Stimulated activated CD8-positive, alpha-beta memory T cell treated with anti-CD3 and anti-CD28 coated beads, Interleukin-12 subunit alpha, Interleukin-12 subunit beta, amount 100 ng/mL, for 24 hours (primary cell): ENCODE results near the gene CUX1.

Experiments used
- DNase-seq: peaks from one replicate; pipeline ENCODE4 v3.0.0-alpha.2; 2020; ENCODE audit errors: extremely low read depth

CUX1 gene

DNA sequence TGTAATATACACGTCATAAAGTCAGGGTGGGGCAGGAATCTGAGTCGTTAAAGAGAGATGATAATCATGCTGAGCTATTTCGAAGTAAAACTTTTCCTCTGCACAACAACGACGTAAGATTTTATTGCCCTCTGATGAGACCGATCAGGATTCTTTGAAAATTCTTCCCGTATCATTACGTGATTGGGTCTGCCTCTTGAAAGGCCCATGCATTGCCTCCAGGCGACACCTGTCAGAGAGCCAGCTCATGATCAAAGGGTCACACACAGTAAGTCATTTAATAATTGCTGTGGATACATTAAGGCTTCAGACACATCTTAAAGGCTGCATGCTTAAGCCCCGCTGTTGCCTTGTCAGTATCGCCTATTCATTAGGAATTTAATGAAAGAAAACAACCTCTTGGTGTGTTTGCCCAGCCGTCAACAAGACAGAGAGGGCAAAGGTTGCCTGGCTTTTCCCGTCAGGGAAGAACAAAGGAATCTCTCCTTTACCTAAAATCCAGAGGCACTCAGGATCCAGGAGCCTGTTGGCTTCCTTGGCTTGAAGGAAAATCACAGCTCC is 280.3 kb downstream of the CUX1 start:
- no peak for DNase-seq

DNA sequence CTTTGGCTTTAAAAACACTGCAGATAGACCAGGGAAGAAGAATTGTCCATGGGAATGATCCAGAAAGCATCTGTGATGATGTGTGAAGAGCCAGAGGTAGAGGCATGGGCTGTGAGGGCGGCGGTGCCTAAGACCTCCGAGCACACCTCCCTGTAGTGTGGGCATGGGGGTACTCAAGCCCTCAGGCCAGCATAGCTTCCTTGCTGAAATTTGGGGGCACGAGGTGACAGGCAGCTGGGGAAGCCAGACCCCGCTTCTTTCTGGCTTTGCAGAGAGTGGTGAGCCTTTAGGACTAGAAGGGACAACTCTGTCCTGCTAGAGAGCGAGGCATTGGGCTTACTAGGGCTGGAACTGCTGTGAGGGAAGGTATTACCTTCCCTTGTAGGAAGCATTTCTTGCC is 281.6 kb downstream of the CUX1 start:
- no peak for DNase-seq

DNA sequence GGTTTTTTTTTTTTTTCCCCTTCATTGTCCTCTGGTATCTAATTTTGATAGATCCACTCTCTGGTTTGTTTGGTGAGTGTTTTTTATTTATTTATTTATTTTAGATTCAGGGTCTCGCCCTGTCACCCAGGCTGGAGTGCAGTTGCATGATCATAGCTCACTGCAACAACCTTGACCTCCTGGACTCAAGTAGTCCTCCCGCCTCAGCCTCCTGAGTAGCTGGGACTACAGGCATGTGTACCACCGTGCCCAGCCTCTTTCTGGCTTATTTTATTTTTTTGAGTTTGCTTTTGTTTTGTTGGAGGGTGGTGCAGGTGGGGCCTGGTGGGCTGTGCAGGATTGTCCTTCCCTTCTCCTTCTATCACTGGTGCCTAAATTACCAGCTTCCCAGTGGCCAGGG is 282.0 kb downstream of the CUX1 start:
- no peak for DNase-seq

DNA sequence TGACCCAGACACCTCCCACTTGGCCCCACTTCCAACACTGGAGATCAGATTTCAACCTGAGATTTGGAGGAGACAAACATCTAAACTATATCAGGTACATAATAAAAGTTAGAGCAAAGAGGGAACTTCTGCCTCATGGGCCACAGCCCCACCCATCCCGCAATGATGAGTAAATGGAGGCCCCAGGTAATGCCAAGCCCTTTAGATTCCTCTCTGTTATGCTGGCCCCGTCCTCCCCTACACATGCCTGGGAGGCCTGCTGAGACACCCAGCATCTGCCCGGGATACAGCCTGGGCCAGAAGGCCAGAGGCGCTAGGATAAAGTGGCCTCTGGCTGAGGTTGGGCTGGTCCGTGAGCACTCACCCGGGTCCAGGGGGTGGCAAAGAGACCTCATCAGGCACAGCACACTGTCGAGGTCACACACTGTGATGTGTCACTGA is 283.7 kb downstream of the CUX1 start:
- DNase-seq = no peak

DNA sequence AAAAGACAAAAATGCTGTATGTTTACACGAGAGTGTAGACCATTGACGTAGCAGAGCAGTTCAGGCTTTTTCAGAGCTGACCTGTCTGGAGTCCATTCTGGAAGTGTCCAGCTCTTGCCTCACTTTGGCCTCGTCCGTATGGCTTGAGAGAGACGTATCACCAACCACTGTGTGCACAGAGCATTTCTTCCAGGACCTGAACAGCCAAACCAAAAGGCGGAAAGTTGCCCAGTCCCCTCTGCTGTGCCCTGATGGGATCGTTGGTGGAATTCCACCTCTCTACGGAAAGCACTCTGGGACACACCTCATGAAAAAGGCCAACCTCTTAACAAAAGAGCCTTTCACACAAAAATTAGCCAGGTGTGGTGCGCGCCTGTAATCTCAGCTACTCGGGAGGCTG is 284.5 kb downstream of the CUX1 start:
- DNase-seq = no peak

DNA sequence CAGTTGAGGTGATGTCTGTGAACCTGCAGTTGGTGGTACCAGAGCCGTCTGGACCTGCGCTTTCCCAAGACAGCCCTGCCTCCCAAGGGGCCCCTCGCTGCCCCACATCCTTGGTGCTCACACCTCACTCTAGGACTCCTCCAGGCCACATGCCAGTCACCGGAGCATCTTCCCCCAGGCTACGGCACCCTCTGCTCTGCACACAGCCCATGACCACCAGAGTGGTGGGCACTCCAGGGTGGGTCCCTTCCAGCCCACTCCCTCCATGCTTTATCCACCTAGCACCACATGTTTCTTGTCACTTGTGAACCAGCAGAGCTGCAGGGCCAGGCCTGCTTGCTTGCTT is 285.6 kb downstream of the CUX1 start:
- DNase-seq = no peak

DNA sequence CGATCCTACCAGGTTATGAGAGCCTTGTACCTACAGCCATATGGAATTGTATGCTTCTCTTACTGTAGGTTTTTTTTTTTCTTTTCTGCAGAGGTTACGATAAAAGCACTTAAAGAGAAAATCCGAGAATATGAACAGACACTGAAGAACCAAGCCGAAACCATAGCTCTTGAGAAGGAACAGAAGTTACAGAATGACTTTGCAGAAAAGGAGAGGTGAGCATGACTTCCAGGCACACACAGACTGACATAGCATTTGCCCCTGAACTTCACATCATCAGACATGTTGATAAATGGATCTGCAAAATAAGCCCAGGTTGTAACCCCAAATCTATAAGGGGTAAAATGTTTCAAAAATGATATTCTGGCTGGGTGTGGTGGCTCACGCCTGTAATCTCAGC is 286.8 kb downstream of the CUX1 start:
- DNase-seq = no peak

DNA sequence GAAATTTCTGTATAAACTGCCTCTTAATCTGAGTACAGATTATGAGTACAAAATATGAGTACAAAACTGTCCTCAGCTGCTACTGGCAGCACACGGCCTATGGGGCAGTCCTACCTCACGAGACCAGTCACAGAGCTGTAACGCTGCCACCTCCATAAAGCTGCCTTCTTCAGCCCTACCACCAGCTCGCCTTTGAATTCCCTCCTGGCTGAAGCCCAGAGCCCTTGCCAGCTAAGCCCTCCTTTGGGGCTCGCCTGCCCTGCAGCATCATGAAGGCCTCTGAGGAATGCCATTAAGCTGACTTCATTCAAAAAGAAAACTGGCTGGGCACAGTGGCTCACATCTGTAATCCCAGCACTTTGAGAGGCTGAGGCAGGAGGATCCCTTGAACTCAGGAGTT is 289.2 kb downstream of the CUX1 start:
- no peak for DNase-seq

DNA sequence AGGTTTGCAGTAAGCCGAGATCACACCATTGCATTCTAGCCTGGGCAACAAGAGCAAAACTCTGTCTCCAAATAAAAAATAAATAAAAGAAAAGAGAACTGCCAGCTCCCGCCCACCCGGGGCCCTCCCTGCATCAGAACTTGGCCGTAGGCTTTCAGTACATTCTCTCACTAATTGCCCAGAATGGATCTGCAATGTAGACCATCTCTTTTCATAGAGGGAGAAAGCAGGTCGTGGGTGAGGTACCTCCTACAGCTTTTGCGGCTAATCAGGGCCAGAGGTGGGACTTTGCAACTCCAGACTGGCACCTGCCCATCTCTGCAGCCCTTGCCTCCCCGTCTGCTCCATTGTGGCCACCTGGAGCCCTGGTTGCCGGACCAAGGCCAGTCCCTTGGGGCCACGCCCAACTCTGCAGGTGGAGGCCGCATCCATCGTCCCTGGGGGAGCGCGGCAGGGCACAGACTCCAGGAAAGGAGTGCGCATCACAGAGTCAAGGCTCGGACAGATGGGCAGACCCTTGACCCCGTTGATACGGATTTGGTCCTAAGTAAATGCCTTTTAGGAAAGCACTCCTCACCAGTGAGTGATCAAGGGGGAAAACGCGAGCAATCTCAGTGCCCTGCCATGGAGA is 290.2 kb downstream of the CUX1 start:
- no peak for DNase-seq

DNA sequence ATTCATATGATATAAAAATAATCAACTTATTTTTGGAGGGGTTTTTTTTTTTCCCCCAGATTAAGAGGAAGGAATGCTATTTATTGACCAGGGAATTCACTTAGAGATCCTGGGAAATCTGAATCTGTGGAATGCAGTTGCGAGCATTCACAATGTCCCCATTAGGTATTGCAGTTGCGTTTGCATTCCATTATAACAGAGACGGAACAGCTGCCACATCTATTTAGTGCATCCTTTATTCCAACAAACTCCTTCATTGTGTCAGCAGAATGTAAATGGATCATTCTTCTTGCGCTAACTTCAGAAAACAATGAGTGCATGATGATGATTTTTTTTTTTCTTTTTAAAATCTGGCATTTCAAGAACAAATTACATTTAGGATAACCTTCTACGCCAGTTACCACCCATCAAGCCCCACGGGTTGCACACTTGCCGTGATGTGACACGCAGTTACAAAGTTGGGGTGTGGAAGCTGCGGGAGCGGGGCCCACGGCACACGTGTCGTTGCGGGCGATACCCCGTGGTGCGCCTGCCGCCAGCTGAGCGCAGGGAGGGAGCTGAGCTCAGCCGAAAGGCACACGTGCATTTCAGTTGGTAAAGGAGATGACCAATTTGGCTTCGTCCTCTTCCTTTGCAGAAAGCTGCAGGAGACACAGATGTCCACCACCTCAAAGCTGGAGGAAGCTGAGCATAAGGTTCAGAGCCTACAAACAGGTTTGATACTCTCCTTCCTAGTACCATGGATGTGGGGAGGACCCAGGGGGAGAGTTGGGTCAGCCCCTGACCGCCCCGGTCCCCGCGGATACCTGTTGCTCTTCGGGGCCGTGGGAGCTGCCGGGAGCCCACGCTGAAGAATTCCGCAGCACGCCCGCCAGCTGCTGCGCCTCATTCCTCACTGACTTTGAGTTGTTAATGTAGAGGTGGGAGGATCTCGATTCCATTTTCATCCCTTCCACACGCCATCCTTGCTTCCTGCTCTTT is 293.9 kb downstream of the CUX1 start:
- no peak for DNase-seq

DNA sequence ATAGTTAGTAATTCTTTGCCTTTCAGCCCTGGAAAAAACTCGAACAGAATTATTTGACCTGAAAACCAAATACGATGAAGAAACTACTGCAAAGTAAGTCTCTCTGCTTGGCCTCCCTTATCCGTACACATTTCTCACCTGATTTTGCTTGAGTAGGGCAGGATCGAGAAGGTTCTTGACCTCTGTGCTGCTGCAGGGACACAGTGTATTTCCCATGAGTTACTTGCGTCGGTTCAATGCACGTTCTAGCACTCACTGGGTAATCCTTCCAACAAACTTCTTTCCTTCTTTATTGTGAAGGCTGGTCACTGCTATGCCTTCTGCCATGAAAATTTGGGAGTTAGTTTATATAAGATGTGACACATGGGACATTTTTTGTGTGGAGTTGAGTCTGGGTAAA is 297.8 kb downstream of the CUX1 start:
- no peak for DNase-seq

DNA sequence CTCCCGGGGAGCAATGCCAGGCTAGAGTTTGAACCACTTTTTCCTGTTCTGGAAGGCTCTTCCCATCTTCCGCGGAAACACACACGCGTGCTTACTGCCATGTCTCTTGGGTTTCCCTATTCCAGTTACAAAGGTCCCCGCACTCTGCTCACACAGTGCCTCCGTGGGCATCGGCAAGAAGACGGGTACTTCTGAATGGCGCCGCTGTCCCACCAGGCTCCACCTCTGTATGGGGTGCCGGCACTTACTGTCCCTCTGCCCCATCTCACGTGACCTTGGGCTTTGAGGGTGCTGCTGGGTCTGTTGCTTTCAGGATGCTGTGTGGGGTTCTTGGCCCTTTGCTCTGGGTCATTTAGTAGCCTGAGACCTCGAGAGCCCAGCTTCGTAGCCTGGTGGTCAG is 298.5 kb downstream of the CUX1 start:
- DNase-seq = no peak

DNA sequence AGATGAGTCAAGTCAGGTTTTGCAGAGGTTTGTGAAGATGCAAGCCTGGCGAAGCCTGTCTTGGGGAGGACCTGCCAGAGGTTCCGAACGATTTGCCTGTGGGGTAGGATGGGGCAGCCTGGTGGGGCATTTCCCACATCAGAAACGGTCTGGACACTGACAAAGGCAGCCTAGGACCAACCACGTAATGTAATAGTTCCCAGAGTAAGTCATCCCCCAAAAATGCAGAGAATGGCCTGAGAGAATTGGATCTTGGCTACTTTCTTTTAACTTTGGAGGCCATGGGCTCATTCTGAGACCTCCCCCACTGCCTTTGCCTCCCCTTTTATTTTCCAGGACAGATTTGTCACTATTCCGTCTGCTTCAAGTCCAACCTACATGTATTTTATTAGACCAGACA is 300.3 kb downstream of the CUX1 start:
- DNase-seq = no peak

DNA sequence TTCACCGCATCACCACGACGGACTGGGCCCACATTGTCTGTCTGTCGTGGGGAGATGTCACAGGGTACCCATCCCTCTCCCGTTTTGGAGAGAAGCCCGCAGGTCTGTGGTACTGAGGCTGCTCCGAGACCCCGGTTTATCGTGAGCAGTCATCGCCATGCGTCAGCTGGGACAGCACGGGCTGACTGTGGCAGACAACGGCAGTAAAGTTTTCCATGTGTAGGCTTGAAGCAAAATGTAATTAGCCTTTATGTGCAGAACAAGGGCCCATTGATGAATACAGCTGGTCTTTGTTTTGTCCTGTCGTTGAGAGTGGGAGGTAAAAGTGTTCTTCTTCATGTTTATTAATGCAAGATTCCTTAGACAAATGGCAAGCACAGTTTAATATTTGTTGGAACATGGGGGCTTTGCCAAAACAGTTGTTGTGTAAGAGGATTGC is 301.8 kb downstream of the CUX1 start:
- DNase-seq = no peak

DNA sequence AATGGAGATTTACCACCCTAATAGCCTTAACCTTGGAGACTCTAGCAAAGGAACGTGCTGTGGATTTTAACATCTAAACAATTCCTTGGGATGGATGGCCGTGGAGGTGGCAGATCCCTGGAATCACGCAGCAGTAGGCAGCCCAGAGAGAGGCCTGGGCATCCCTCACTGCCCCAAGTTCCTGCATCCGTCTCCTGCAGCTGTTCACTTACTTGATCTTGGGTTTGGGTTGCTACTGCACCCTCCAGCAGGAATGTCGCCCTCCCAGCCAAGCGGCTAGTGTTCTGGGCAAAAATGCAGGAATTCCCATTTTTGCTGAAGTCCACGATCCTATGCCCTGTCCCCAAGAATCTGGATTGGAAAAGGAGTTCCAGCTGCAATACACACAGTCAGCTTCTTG is 302.5 kb downstream of the CUX1 start:
- no peak for DNase-seq

DNA sequence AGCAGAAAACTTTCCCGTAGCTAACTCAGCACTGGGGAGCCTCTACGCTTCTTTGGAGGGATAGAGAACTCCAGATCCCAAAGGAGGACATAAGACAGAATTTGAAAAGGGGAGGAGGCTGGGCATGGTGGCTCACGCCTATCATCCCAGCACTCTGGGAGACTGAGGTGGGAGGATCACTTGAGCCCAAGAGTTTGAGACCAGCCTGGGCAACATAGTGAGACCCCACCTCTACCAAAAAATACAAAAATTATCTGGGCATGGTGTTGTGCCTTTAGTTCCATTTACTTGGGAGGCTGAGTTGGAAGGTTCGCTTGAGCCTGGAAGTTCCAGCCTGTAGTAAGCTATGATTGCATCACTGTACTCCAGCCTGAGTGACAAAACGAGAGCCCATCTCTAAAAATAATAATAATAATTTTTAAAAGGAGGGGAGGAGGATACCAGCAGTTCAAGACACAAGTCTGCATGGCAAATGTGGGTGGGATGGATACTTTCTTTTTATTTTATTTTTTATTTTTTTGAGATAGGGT is 303.3 kb downstream of the CUX1 start:
- no peak for DNase-seq

DNA sequence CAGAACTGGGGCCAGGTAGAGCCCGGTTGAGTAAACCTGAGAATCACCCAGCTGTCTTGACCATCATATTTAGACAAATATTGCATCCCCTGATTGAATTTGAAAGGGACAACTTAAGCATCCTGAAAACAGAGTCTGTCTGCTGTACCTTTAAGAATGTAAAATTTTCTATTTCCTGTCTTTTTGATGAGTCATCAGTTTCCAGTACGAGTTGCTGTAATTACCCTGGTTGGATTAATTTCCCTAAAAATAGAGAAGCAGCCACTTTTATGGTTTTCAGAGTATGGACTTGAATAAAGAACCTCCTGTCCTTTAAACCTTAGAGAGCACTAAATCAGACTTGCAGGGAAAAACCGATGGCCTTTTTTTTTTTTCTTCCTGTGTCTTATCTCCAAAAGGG is 304.6 kb downstream of the CUX1 start:
- no peak for DNase-seq

DNA sequence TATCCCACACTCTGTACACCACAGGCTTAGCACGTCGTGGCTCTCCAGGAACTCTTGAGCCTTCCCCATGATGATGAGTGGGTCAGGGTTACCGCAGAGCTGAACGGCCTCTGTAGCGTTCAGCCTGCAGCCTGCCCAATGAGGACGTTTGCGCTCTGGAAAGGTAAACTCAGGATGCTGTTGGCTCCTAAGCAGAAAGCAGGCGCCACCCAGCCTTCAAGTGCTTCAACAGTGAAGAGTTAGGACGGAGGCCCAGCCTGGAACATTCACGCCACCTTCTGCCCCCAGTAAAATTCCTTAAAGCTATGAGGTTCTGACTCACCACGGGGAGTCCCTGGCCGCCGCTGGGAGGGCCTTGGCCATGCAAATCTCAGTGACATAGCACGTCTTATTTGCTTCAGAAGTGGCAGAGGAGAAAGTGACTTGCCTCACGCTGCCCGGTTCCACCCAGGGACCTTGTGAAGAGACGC is 307.7 kb downstream of the CUX1 start:
- DNase-seq = no peak

DNA sequence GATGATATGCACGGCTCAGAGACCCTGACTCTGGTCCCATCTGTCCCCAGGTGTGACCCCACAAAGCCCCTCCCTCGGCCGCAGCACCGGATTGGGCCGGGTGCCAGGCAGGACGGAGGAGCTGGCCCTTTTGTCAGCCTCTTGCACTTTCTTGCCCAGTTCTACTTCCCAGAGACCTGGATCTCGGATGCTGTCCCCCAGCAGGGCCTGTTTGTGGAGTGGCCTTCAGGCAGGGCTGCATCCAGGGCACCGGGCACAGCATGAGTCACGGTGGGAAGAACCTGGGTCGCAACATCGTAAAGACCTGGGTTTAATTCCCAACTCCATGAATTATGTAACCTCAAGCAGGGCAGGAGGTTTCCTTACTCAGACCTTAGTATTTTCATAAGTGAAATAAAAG is 310.9 kb downstream of the CUX1 start:
- no peak for DNase-seq

DNA sequence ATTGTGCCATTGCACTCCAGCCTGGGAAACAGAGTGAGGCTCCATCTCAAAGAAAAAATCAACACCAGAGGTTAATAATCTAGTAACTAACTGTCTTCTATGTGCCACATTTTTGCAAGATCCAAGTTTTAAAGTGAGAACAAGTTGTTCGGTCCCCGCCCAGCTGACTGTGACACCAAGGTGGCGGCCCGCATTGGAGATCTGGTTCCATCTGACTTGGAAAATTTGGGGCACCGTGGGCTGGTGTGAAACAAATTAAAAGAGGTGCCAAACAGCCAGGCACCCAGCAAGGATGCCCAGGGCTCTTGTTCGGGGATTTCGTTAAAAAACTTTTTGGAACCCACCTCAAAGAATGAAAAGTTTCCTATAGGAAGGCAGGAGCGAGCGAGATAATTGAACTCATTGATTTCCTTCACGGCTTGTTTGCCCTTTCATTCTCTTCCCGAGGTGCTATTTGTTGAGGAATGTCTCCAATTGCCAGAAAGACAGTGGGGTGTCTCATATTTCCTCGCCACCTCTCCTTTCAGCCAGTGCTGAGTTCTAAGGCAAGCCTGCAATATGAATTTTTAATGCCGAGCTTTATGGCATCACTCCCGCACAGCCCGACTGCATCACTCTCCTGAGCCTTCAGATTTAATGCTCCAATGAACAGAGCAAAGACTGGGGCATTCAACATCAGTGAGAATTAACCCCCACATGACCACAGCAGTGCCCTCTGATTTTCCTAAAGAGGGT is 312.4 kb downstream of the CUX1 start:
- DNase-seq = no peak

DNA sequence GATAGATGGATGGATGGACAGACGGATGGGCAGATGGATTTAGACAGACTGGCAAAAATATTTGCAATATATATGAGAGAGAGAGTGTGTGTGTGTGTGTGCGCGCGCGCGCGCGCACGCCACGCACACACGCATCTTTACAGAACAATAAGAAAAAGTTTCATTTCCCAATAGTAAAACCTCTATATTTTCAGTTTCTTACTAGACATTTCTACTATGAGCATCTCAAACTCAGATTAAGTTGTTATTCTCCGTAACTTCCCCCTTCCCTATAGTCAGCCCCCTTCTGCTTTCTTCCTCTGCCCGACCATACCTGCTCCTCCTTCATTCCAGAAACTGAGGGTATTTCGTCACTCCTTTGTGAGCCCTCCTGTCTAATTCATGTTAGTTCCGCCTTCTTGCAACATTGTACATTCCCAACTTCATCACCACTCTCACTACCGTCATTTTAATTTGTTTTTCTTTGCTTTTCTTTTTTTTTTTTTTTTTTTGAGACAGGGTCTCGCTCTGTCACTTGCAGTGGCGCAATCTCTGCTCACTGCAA is 314.9 kb downstream of the CUX1 start:
- DNase-seq = no peak

DNA sequence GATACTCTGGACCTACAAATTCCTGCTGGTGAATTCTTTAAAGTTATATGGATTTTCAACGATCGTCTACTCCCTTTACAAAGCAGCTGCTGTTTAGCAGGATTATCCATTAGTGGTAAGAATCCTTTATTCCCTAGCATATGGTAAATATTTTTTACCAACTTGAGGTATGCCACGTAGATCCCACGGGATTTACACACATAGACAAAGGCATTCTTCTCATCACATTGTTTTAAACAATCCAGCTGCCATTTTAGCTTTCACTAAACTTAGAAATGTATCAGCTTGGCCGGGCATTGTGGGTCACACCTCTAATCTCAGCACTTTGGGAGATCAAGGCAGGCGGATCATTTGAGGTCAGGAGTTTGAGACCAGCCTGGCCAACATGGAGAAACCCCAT is 321.2 kb downstream of the CUX1 start:
- DNase-seq = no peak
